IMR-90 (cell line): ENCODE results near the gene CDH3. TPM values are rescaled to one million over a fixed set of nuclear protein-coding genes. Genes with fewer than 3 reads are reported as not detected.

ENCODE experiments used
- ATAC-seq: fragments of 200-7000 bp; cut with Tn5 transposase; 2 replicates; pipeline ENCODE4 v1.9.1; 2020; ENCODE audit warnings: low read depth, mild to moderate bottlenecking, moderate library complexity
- BruUV-seq: library from RNA; stranded (reverse); fragments of 400-500 nt; replicated peaks from 2 replicates; lab custom pipeline; 2021; lab: Mats Ljungman, UMichigan
- CTCF ChIA-PET: fragments of 300-600 bp; formaldehyde crosslinking; extraction: SDS; loops from one replicate; lab custom pipeline; 2021; ENCODE audit warnings: antibody characterized with exemption; lab: Yijun Ruan, JAX
- POLR2A ChIA-PET: fragments of 300-600 bp; sonication (Branson Sonifier 250); formaldehyde crosslinking; loops from one replicate; lab custom pipeline; 2022; ENCODE audit warnings: antibody characterized with exemption; ENCODE audit not compliant: unreplicated experiment; lab: Charles Lee
- DNase-seq: peaks from one replicate; pipeline ENCODE4 v3.0.0; 2013
- H2AFZ ChIP-seq: replicated peaks from 2 replicates; pipeline ENCODE3; 2013; ENCODE audit warnings: low read length, mild to moderate bottlenecking; ENCODE audit not compliant: poor library complexity
- H2AK5ac ChIP-seq: 2 replicates; pipeline ENCODE4 v1.6.1; 2013; ENCODE audit warnings: low read depth, low read length, inconsistent platforms
- H2AK9ac ChIP-seq: replicated peaks from 2 replicates; pipeline ENCODE3; 2013; ENCODE audit warnings: mild to moderate bottlenecking, low read depth, low read length, moderate library complexity; ENCODE audit not compliant: poor library complexity
- H2BK120ac ChIP-seq: 2 replicates; pipeline ENCODE4 v1.6.1; 2013; ENCODE audit warnings: low read depth, low read length, inconsistent platforms
- H2BK15ac ChIP-seq: 3 replicates; pipeline ENCODE4 v1.6.1; 2013; ENCODE audit warnings: low read depth, low read length, inconsistent platforms
- H2BK20ac ChIP-seq: 2 replicates; pipeline ENCODE4 v1.6.1; 2013; ENCODE audit warnings: low read depth, mild to moderate bottlenecking, inconsistent platforms, low read length, moderate library complexity
- H2BK5ac ChIP-seq: 2 replicates; pipeline ENCODE4 v1.6.1; 2013; ENCODE audit warnings: mild to moderate bottlenecking, low read depth, low read length, inconsistent platforms; ENCODE audit not compliant: poor library complexity, severe bottlenecking
- H3K14ac ChIP-seq: replicated peaks from 2 replicates; pipeline ENCODE4 v1.6.1; 2013; ENCODE audit warnings: low read depth, low read length, inconsistent platforms
- H3K18ac ChIP-seq: 2 replicates; pipeline ENCODE4 v1.6.1; 2013; ENCODE audit warnings: low read depth, low read length, control low read depth
- H3K23ac ChIP-seq: 2 replicates; pipeline ENCODE4 v1.6.1; 2013; ENCODE audit warnings: low read depth, low read length, inconsistent platforms
- H3K27ac ChIP-seq: 2 replicates; pipeline ENCODE4 v1.5.1; 2013; ENCODE audit warnings: mild to moderate bottlenecking, control low read depth, low read length; ENCODE audit not compliant: insufficient read depth
- H3K27me3 ChIP-seq: 2 replicates; pipeline ENCODE4 v1.6.1; 2013; ENCODE audit warnings: low read length; ENCODE audit not compliant: control insufficient read depth, insufficient read depth
- H3K36me3 ChIP-seq: 2 replicates; pipeline ENCODE4 v1.6.1; 2013; ENCODE audit warnings: low read length, mixed read lengths; ENCODE audit not compliant: control insufficient read depth, insufficient read depth
- H3K4ac ChIP-seq: 2 replicates; pipeline ENCODE4 v1.6.1; 2013; ENCODE audit warnings: low read depth, low read length, inconsistent platforms
- H3K4me1 ChIP-seq: 2 replicates; pipeline ENCODE4 v1.6.1; 2013; ENCODE audit warnings: low read length, mixed read lengths; ENCODE audit not compliant: control insufficient read depth, insufficient read depth
- H3K4me2 ChIP-seq: 2 replicates; pipeline ENCODE4 v1.6.1; 2013; ENCODE audit warnings: low read depth, mild to moderate bottlenecking, control low read depth, low read length, moderate library complexity
- H3K4me3 ChIP-seq: 2 replicates; pipeline ENCODE4 v1.5.1; 2013; ENCODE audit warnings: low read depth, mild to moderate bottlenecking, control low read depth, low read length, moderate library complexity; ENCODE audit not compliant: insufficient read depth
- H3K56ac ChIP-seq: 2 replicates; pipeline ENCODE4 v1.6.1; 2013; ENCODE audit warnings: low read length, inconsistent platforms; ENCODE audit not compliant: insufficient read depth; ENCODE audit errors: extremely low read depth
- H3K79me1 ChIP-seq, 2 experiments: 2 replicates each; pipeline ENCODE4 v1.6.1; 2013; ENCODE audit warnings: low read length in 2 of 2, inconsistent platforms in 1 of 2, low read depth in 1 of 2
- H3K9ac ChIP-seq: 2 replicates; pipeline ENCODE4 v1.6.1; 2013; ENCODE audit warnings: low read depth, low read length, control low read depth
- H3K9me1 ChIP-seq: 2 replicates; pipeline ENCODE4 v1.6.1; 2013; ENCODE audit warnings: low read length, inconsistent platforms; ENCODE audit not compliant: insufficient read depth
- H3K9me3 ChIP-seq: 2 replicates; pipeline ENCODE4 v1.6.1; 2013; ENCODE audit warnings: low read length; ENCODE audit not compliant: control insufficient read depth, insufficient read depth
- H4K20me1 ChIP-seq: 2 replicates; pipeline ENCODE4 v1.6.1; 2013; ENCODE audit warnings: low read length, inconsistent platforms; ENCODE audit not compliant: insufficient read depth
- H4K5ac ChIP-seq: 2 replicates; pipeline ENCODE4 v1.6.1; 2013; ENCODE audit warnings: mild to moderate bottlenecking, low read depth, low read length, control low read depth
- H4K8ac ChIP-seq, 2 experiments: 2 replicates each; pipeline ENCODE4 v1.6.1; 2013; ENCODE audit warnings: low read depth in 2 of 2, low read length in 2 of 2, control low read depth in 1 of 2, inconsistent platforms in 1 of 2
- H4K91ac ChIP-seq: 2 replicates; pipeline ENCODE4 v1.6.1; 2013; ENCODE audit warnings: low read depth, low read length, inconsistent platforms; ENCODE audit not compliant: insufficient read depth
- CTCF ChIP-seq: conservative IDR thresholded peaks from 2 replicates; pipeline ENCODE4 v1.5.1; 2012; ENCODE audit warnings: mild to moderate bottlenecking, low read depth, low read length, improper control_type of control experiment
- MXI1 ChIP-seq: IDR thresholded peaks from 2 replicates; pipeline ENCODE4 v1.6.1; 2012; ENCODE audit warnings: low read depth, mild to moderate bottlenecking, low read length, moderate library complexity, borderline replicate concordance
- RFX5 ChIP-seq: IDR thresholded peaks from 2 replicates; pipeline ENCODE4 v1.8.0; 2012; ENCODE audit warnings: low read depth, mild to moderate bottlenecking, low read length, moderate library complexity
- SMC3 ChIP-seq: fragments of 150-350 bp; IDR thresholded peaks from 2 replicates; pipeline ENCODE4 v1.6.1; 2016; ENCODE audit warnings: low read depth, mild to moderate bottlenecking, antibody characterized with exemption, low read length, moderate library complexity
- WGBS, 2 experiments: methylation state at CpG; one replicate each; pipeline versions ENCODE4 v1.1.5 to v1.1.7; 2013; ENCODE audit warnings: missing lambda C conversion rate in 2 of 2; ENCODE audit not compliant: insufficient read length in 1 of 2; ENCODE audit errors: extremely low coverage in 2 of 2; 5-methylcytosine and 5-hydroxymethylcytosine counted together
- dilution Hi-C: fragments of 300-500 bp; cut with HindIII; formaldehyde crosslinking; loops from one replicate; pipeline ENCODE4 v1.14.3; 2018; ENCODE audit warnings: low sequenced_read_pairs; ENCODE audit not compliant: unreplicated experiment
- in situ Hi-C: fragments of 300-500 bp; cut with MboI; formaldehyde crosslinking; loops from 3 replicates; pipeline ENCODE4 v1.14.3; 2019; ENCODE audit warnings: low sequenced_read_pairs, inconsistent platforms, mixed read lengths
- intact Hi-C: fragments of 100-400 bp; cut with micrococcal nuclease; formaldehyde crosslinking; loops from 2 replicates; pipeline ENCODE4 v1.10.0; 2022
- polyA plus RNA-seq, 3 experiments: library from polyadenylated mRNA; depleted of rRNA; stranded (reverse); fragments of >200 nt; gene quantifications; 2 replicates each; pipeline ENCODE4 v1.2.3, GENCODE V29; 2012; ENCODE audit warnings: low replicate concordance in 1 of 3
- total RNA-seq: library from RNA; depleted of rRNA; stranded (reverse); fragments of >200 nt; gene quantifications from 2 replicates; pipeline ENCODE4 v1.2.3, GENCODE V29; 2012

The CDH3 gene
- total and polyA plus RNA-seq, 2 of the 4 experiments (the other 2 are of a cell fraction) = not detected

- Histone ChIP-seq H2BK20ac (no peak overlapping the region), H4K20me1 (no peaks in the 10 kb centered on the region), H3K4me2 (no peak overlapping the region), H2AK5ac (no peak overlapping the region), H4K8ac (no peak overlapping the region), H2BK5ac (no peak overlapping the region), H3K36me3 (no peaks in the 10 kb centered on the region), H2BK15ac (no peak overlapping the region), H4K5ac (no peak overlapping the region), H4K91ac (no peak overlapping the region), H3K23ac (no peak overlapping the region), H2BK120ac (no peak overlapping the region), H2AK9ac (no peak overlapping the region), H3K4me1 (no peaks in the 10 kb centered on the region), H2AFZ (no peak overlapping the region), H3K4ac (no peak overlapping the region), H3K14ac (no peak overlapping the region), H3K9me1 (no peaks in the 10 kb centered on the region), H3K27me3 (peaks cover 7% of the 10 kb centered on the region), H3K9ac (no peak overlapping the region), H3K18ac (no peak overlapping the region), H3K4me3 (no peak overlapping the region), H3K79me1 (no peaks in the 10 kb centered on the region), H3K56ac (no peak overlapping the region), H3K9me3 (no peaks in the 10 kb centered on the region; the same call in 1 of the 2 replicates), H3K27ac (no peak overlapping the region)
- intact Hi-C loops (no loop called here), dilution Hi-C loops (no loop called here), in situ Hi-C loops (no loop called here)
- TF ChIP-seq MXI1 (no peak), SMC3 (no peak), RFX5 (no peak), CTCF (no peak)
- ATAC-seq (no peak), DNase-seq (no peak)
- POLR2A ChIA-PET = no interaction called here
- WGBS, 2 experiments = no CpG with 5 or more reads among the region's 4 CpGs
- no TSS peak for BruUV-seq
- CTCF ChIA-PET = interaction anchor here (0.5 kb wide), 1 partner anchor 52 kb away, joined by 3 read pairs; no protein-coding TSS in a partner anchor
Observed at GRCh38 chr16:68717684-68718083, 72.6 kb downstream of the CDH3 start.
